Activated CD8-positive, alpha-beta memory T cell treated with anti-CD3 and anti-CD28 coated beads for 36 hours (primary cell): ENCODE results near the gene EIF4EBP3. TPM values are rescaled to one million over a fixed set of nuclear protein-coding genes. Genes with fewer than 3 reads are reported as not detected.

Experiments used
- CTCF ChIA-PET: fragments of 350-600 bp; sonication (Branson Sonifier 250); formaldehyde crosslinking; loops from one replicate; lab custom pipeline; 2021; ENCODE audit warnings: antibody characterized with exemption; lab: Charles Lee
- POLR2A ChIA-PET: fragments of 350-600 bp; sonication (Branson Sonifier 250); formaldehyde crosslinking; loops from one replicate; lab custom pipeline; 2021; ENCODE audit warnings: antibody characterized with exemption; lab: Charles Lee
- total RNA-seq, 2 experiments: library from RNA; stranded (reverse); gene quantifications; one replicate each; pipeline ENCODE4 v1.2.3, GENCODE V29; 2021

EIF4EBP3 gene
- total RNA-seq: 10 to 100 TPM; 13.6 to 14.1 TPM

GRCh38 chr5:140547508-140548299 is at the start of gene EIF4EBP3:
Gene EIF4EBP3, plus strand, starts transcription at chr5:140547662. Its CDS starts 76 bp downstream, at chr5:140547738.
- ChIA-PET CTCF (interaction anchor here (0.8 to 3.4 kb wide), 5 partner anchors 10 to 196 kb away, joined by 3 to 15 read pairs (median 4); partner anchors contain the start of gene SRA1), POLR2A (interaction anchor here (0.5 to 1.6 kb wide), 7 partner anchors 10 to 100 kb away, joined by 3 to 8 read pairs (median 5); partner anchors contain the start of genes APBB3, IK, NDUFA2 and SLC35A4)

DNA sequence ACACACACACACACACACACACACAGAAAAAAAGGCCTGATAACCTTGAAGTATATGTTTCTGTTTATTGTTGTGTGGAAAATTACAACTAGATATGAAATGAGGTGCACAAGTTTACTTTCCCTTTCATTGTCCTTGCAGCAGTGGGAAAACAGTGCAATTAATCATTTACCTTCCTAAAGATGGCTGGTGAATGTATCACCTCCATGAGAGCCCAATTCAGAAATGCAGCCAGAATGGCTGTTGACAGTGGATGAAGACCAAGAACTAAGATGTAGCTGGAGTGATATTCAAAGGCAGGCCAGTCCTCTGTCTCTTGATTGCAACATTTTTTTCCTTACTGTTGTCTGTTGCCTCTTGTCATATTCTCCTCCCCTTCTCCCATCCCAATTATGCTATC is 49.6 kb upstream of the EIF4EBP3 start:
- ChIA-PET POLR2A (no interaction called here), CTCF (no interaction called here)

DNA sequence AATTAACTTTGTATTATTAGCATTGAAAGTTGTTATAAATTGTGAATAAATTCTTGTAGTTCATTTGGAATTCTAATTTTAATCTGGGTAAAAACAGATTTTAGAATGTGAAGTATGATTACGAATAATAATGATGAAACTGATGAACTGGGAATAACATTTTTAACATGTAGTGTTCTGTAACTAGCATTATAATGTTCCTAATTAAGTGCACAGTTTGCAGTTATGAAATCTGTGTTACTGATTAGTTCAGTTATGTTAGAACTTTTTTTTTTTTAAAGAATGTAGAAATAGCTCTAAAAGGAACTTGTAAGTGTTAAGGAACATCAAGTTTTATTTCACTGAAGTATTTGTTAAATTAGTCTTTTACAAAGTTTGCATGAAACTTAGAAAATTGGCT is 48.9 kb upstream of the EIF4EBP3 start:
- CTCF ChIA-PET: no interaction called here
- POLR2A ChIA-PET: no interaction called here

DNA sequence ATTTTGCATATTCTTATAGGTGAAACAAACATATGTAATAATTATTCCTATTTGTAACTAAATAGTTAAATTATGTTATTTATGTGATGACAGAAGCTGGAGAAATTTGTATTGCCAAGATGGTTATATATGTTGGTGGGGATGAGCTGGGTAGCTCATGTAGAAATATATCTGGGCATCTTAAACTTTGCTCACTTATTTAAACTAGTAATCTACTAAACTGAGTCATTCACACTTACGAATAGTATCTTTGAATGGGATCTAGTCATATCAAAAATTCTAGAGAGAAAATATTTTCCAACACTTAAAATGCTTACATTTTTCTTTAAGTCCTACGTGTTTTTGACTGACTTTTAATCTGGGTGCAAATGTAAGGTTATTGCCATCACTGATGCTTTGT is 44.6 kb upstream of the EIF4EBP3 start:
- POLR2A ChIA-PET: no interaction called here
- CTCF ChIA-PET: no interaction called here

- ChIA-PET POLR2A (no interaction called here), CTCF (no interaction called here)
Measured at GRCh38 chr5:140509898-140510297, 37.6 kb upstream of the EIF4EBP3 start.

GRCh38 chr5:140513124-140513523 is 34.3 kb upstream of the EIF4EBP3 start:
- ChIA-PET POLR2A (no interaction called here), CTCF (interaction anchor here (0.7 kb wide), 1 partner anchor 228 kb away, joined by 3 read pairs; no protein-coding TSS in a partner anchor)

DNA sequence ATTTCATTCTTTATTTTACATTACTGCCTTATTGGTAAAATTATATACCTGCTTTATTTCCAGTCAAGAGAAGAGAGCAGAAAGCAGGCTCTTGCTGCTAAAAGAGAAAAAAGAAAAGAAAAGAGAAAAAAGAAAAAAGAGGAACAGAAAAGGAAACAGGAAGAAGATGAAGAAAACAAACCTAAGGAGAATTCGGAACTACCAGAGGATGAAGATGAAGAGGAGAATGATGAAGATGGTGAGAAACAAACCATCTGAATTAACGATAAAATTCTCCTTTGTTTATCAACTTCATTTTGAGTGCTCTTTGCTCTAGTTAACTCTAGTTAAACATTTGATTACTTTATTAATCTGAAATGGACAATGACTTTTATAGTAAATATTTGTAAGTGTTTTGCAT is 23.5 kb upstream of the EIF4EBP3 start:
- CTCF ChIA-PET: no interaction called here
- POLR2A ChIA-PET: interaction anchor here (0.7 kb wide), 1 partner anchor 124 kb away, joined by 6 read pairs; the partner anchor contains the start of gene IK

GRCh38 chr5:140540227-140540626 is 7.2 kb upstream of the EIF4EBP3 start:
- POLR2A ChIA-PET: interaction anchor here (0.6 kb wide), 1 partner anchor 987 kb away, joined by 8 read pairs; no protein-coding TSS in a partner anchor
- CTCF ChIA-PET: no interaction called here

GRCh38 chr5:140542972-140543371 is 4.5 kb upstream of the EIF4EBP3 start:
- CTCF ChIA-PET: no interaction called here
- POLR2A ChIA-PET: interaction anchor here (0.6 kb wide), 1 partner anchor 138 kb away, joined by 5 read pairs; no protein-coding TSS in a partner anchor

GRCh38 chr5:140544986-140545385 is 2.5 kb upstream of the EIF4EBP3 start:
- ChIA-PET POLR2A (no interaction called here), CTCF (no interaction called here)

DNA sequence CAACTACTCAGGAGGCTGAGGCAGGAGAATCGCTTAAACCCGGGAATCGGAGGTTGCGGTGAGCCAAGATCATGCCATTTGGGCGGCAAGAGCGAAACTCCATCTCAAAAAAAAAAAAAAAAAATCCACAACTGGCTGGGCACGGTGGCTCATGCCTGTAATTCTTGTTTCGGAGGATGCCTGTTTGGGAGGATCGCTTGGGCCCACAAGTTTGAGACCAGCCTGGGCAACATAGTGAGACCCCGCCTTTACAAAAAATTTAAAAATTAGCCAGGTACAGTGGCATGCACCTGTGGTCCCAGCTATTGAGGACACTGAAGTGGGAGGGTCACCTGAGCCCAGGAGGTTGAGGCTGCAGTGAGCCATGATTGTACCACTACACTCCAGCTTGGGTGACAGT is 1.9 kb upstream of the EIF4EBP3 start:
- POLR2A ChIA-PET: no interaction called here
- CTCF ChIA-PET: interaction anchor here (1.0 to 3.4 kb wide), 2 partner anchors 12 to 89 kb away, joined by 5 to 15 read pairs; partner anchors contain the start of gene SRA1

DNA sequence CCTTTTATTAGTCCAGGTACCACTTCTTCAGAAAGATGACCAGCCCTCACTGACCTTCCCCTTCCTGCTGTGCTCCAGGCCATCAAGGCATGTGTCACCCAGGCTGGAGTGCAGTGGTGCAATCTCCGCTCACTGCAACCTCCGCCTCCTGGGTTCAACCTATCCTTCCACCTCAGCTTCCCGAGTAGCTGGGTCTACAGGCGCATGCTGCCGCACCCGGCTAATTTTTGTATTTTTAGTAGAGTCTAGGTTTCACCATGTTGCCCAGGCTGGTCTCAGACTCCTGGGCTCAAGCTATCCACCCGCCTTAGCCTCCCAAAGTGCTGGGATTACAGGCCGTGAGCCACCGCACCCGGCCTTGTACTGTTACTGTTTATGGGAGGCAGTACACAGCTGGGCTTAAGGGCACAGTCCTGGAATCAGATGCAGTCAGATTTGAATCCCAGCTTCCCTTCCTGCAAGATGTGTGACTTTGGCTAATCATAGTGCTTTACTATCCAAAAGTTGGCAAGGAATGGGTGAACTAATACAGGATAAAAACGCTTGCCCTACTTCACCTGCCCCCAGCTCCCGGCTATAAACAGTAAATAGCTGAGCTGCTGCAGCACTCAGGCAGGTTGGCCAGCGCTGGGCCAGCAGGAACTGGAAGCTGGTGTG is 483 bp upstream of the EIF4EBP3 start:
- ChIA-PET POLR2A (interaction anchor here (0.5 to 1.2 kb wide), 5 partner anchors 10 to 81 kb away, joined by 3 to 5 read pairs (median 4); partner anchors contain the start of genes APBB3, SLC35A4 and SRA1), CTCF (interaction anchor here (0.8 to 3.4 kb wide), 4 partner anchors 10 to 88 kb away, joined by 3 to 15 read pairs (median 5); partner anchors contain the start of gene SRA1)

DNA sequence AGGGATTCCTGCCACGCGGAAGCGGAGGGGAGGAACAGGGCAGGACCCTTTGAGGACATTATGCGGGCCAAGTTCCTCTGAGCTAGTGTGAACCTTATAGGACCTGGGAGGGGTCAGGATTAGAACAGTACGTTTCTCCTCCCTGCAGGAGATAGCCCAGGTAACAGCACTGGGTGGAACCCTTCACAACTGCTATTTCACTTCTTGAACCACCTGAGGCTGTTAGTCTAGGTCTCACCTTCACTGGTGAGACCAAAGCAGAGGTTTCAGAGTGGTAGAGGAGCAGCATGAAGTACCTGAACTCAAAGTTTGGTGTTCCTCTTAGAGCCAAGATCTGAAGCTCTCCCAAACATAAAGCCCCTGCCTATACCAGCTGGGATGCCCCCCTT is 832 bp downstream of the EIF4EBP3 start:
- POLR2A ChIA-PET: interaction anchor here (1.6 kb wide), 2 partner anchors 9 to 99 kb away, joined by 7 to 8 read pairs; partner anchors contain the start of genes IK, NDUFA2 and SRA1
- CTCF ChIA-PET: interaction anchor here (0.6 to 3.4 kb wide), 5 partner anchors 9 to 197 kb away, joined by 3 to 15 read pairs (median 4); partner anchors contain the start of gene SRA1

- POLR2A ChIA-PET: interaction anchor here (0.7 to 1.6 kb wide), 3 partner anchors 9 to 115 kb away, joined by 3 to 8 read pairs (median 7); partner anchors contain the start of genes IK, NDUFA2, SRA1 and WDR55
- CTCF ChIA-PET: interaction anchor here (0.6 to 3.4 kb wide), 4 partner anchors 9 to 96 kb away, joined by 3 to 15 read pairs (median 5); partner anchors contain the start of gene SRA1
Measured at GRCh38 chr5:140548791-140549190, 1.3 kb downstream of the EIF4EBP3 start.

GRCh38 chr5:140549237-140550144 is 2.0 kb downstream of the EIF4EBP3 start:
- CTCF ChIA-PET: interaction anchor here (1.2 kb wide), 1 partner anchor 14 kb away, joined by 3 read pairs; no protein-coding TSS in a partner anchor
- POLR2A ChIA-PET: interaction anchor here (0.7 to 1.6 kb wide), 2 partner anchors 8 to 115 kb away, joined by 3 to 7 read pairs; partner anchors contain the start of genes SRA1 and WDR55

DNA sequence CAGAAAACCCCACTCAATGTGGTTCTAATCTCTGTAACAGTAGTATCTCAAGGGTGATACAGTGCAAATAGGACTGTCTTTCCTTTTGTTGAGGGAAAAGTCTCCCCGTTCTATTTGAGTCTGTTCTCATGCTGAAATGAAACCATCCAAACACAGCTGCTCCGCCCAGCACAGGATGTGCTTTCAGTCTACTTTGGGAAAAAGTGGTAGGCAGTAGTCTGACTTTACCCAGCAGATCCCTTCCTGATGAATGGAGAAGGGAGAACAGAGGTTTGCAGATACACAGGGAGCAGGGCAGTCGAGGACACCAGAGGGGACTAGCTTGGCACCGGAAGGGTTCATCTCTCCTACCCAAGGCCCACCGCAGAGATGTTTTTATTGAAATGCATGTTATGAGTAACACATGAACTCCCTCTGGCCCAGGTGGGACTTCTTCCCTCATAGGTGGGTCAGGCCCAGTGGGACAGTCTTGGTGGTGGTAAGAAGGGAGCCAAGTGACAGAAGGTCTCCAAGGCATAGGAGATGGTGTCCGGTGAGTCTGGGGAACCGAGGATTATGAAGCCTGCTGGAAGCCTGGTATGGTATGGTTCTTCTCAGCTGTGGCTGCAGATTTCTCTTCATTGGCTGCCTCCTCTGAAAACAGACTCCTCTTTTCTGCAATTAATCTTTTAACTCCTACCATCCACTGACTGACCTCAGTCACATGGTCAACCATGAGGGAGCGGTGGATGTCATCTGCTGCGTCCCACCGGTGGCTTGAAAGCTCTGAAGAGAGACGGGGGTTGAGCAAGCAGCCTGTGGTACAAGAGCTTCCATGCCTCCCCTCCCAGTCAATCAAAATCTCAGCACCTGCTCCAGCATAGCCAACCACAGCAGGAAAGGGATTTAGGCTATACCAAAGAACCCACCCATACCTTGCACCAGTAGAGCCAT is 3.0 kb downstream of the EIF4EBP3 start:
- POLR2A ChIA-PET: no interaction called here
- CTCF ChIA-PET: interaction anchor here (1.2 kb wide), 1 partner anchor 14 kb away, joined by 3 read pairs; no protein-coding TSS in a partner anchor

DNA sequence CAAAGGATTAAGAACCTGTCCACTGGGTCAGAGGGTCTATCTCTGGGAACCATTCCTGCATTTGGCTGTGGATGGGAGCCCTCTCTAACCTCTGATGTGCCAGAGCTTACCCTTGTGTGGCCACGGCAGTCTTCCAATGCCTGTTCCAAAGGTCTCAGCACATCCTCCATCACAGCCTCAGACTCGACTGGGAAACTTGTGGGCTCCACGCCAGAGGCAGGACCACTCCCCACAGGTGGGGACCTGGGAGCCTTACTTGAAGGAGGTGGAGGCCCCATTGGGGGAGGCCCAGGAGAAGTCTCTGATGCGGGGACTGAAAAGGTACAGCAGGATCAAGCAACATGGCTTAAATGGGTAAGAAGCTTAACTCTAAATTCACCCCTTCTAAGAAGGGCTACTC is 4.4 kb downstream of the EIF4EBP3 start:
- ChIA-PET POLR2A (no interaction called here), CTCF (interaction anchor here (0.7 to 1.7 kb wide), 2 partner anchors 17 to 179 kb away, joined by 3 to 4 read pairs; no protein-coding TSS in a partner anchor)
